ENCODE measurements around the gene NGDN.

- no peak for TF ChIP-seq CTCF (IDR thresholded peaks at IDR 0.05; ENCODE audit: insufficient read depth, low read length)
- TF ChIP-seq, protein P1, sequence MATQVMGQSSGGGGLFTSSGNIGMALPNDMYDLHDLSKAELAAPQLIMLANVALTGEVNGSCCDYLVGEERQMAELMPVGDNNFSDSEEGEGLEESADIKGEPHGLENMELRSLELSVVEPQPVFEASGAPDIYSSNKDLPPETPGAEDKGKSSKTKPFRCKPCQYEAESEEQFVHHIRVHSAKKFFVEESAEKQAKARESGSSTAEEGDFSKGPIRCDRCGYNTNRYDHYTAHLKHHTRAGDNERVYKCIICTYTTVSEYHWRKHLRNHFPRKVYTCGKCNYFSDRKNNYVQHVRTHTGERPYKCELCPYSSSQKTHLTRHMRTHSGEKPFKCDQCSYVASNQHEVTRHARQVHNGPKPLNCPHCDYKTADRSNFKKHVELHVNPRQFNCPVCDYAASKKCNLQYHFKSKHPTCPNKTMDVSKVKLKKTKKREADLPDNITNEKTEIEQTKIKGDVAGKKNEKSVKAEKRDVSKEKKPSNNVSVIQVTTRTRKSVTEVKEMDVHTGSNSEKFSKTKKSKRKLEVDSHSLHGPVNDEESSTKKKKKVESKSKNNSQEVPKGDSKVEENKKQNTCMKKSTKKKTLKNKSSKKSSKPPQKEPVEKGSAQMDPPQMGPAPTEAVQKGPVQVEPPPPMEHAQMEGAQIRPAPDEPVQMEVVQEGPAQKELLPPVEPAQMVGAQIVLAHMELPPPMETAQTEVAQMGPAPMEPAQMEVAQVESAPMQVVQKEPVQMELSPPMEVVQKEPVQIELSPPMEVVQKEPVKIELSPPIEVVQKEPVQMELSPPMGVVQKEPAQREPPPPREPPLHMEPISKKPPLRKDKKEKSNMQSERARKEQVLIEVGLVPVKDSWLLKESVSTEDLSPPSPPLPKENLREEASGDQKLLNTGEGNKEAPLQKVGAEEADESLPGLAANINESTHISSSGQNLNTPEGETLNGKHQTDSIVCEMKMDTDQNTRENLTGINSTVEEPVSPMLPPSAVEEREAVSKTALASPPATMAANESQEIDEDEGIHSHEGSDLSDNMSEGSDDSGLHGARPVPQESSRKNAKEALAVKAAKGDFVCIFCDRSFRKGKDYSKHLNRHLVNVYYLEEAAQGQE (IDR thresholded peaks at IDR 0.05; ENCODE audit: insufficient replicate concordance, low read depth) = no peak
- TF ChIP-seq GABPA (IDR thresholded peaks at IDR 0.05; ENCODE audit: low read depth) = no peak
Observed at GRCh38 chr14:23487216-23487615, 17.7 kb downstream of the NGDN start.

Data from HL-60 (cell line).